GM12801 (cell line): Measurements from ENCODE around the gene MCF2L2.

ENCODE experiments used
- CTCF ChIP-seq: IDR thresholded peaks from one replicate; pipeline ENCODE4 v1.5.1; 2011; ENCODE audit warnings: control low read depth; ENCODE audit not compliant: insufficient read length; ENCODE audit errors: extremely low read depth

The MCF2L2 gene

GRCh38 chr3:183353421-183353820, 75.0 kb downstream of the MCF2L2 start:
- no peak for TF ChIP-seq CTCF

- TF ChIP-seq CTCF, result no peak
Observed at GRCh38 chr3:183350164-183350563, 78.3 kb downstream of the MCF2L2 start.

- TF ChIP-seq CTCF, result no peak
Observed at GRCh38 chr3:183349421-183350157, 78.8 kb downstream of the MCF2L2 start.

GRCh38 chr3:183342824-183343223, 85.6 kb downstream of the MCF2L2 start:
- no peak for TF ChIP-seq CTCF

- no peak for TF ChIP-seq CTCF
Observed at GRCh38 chr3:183341545-183342288, 86.7 kb downstream of the MCF2L2 start.

GRCh38 chr3:183340222-183340621, 88.2 kb downstream of the MCF2L2 start:
- TF ChIP-seq CTCF, result no peak

- no peak for TF ChIP-seq CTCF
Observed at GRCh38 chr3:183339461-183340086, 88.8 kb downstream of the MCF2L2 start.
